Eye (tissue), 1 donor: ENCODE data around the gene KLHL7.
"Not testable (repeated sequence)": the region's sequence is repeated elsewhere in the genome, so short reads cannot be mapped to it uniquely, and the experiment has no call there.

ENCODE experiments used
- DNase-seq: peaks from one replicate; pipeline ENCODE4 v3.0.0-alpha.2; 2015

KLHL7 gene

DNA sequence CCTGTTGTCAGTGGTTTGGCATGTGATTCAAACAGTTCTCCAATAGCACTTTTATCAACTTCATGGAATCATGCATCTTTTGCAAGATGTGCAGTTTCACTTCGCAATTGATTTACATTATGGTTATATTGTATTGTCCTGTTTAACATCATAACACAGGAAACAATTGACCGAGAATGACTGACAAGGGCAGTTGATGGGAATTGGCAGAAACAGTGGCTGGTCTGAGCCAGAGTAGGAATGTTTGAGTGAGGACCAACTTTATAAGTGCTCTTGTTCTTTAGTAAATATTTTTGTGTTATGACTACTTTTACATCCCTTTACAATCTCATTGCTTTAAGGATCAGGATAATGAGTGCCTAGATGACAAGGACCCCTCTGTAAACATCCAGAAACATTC is 2.2 kb downstream of the KLHL7 start:
- DNase-seq, result no peak

DNA sequence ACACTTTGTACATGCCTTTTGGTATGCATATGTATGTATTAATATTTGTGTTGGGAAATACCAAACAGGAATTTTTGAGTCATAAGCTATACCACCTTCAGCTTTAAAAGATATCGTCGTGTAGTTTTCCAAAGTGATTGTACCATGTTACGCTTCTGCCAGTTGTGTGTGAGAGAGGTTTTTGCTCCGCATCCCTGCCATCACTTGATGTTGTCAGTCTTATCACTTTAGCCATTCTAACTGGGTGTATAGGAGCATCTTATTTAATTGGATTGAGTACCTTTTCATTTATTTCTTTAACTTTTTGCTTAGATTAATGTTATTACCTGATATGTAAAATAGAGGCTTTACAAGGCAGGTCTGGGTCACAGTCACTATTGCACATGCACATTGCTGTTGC is 3.4 kb downstream of the KLHL7 start:
- no peak for DNase-seq

DNA sequence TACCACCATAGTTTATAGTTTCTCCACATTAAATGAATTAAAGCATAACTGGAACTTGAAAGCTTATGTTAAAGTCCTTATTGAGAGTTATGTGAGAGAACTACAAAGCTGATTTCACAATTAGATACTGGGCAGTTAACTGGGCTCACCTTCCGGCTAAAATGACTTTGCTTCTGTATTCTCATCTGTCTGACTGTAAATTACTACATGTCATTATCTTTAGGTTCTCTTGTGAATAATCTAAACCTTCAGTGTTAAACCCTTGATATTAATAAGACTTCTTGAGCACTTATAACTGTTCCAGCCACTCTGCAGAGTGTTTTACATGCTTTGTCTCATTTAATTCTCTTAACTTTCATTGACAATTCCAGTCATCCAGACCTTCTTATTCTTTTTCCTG is 3.9 kb downstream of the KLHL7 start:
- no peak for DNase-seq

DNA sequence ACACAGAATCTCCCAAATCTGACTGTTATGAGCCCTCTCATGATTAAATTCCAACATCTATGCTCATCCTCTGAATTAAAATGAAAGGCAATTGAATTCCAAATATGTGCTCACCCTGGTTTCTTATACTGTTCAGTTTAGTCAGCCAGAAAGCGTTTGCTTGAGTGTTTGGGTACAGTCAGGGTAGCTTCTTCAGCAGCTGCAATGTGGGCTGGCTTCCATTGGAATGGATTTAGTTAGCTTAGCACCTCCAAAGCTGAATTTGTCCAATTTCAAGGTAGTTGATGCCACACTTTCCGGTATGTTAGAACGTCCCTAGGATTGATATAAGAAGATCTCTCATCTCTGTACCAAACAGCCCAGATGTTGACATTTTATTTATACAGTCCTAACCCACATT is 9.3 kb downstream of the KLHL7 start:
- DNase-seq, result no peak

DNA sequence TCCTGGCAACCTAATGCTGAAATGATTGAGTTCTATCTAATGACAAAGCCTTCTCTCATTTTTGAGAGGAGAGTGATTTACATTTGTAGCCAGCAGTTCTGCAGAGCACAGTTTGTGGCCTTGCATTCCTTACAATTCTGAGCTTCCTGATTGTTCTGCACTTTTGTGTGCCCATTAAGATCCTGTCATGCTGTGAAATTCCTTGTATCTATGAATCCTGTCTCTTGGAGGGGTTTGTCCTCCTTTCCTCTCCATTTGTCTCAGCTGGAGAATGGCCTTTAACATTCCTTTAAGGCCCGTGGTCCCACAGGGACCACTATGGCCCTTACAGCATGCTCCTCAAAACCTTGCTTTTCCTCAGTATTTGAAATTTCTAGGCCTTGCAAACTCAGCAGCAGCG is 10.4 kb downstream of the KLHL7 start:
- peak; percentile 58 for DNase-seq

DNA sequence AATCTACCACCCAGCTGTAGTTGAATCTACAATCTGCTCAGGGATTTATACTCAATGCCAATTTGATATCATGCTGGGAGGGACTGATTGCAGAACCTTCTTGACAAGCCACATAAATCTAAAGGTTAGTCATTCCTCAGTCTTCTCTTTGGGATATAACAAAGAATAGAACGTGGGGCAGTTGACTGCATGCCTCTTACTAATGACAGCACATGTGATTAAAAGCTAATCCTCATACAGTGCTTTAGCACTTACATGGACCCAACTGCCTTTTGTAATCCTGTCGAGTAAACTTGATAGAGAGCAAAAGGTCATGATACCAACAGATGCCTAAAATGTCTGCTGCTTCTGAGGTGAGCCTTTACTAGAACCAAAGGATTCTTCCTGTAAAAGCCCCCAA is 12.3 kb downstream of the KLHL7 start:
- DNase-seq, result no peak

DNA sequence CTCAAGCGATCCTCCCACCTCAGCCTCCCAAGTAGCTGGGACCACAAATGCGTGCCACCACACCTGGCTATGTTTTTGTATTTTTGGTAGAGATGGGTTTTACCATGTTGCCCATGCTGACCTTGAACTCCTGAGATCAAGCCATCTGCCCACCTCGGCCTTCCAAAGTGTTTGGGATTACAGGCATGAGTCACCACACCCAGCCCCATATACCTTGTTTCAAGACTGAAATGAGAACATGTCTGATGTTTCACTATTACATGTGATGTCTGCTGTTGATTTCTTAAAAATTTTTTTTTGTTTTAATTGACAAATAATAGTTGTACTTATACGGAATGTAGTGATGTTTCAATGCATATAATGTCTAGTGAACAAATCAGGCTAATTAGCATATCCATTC is 14.5 kb downstream of the KLHL7 start:
- no peak for DNase-seq

DNA sequence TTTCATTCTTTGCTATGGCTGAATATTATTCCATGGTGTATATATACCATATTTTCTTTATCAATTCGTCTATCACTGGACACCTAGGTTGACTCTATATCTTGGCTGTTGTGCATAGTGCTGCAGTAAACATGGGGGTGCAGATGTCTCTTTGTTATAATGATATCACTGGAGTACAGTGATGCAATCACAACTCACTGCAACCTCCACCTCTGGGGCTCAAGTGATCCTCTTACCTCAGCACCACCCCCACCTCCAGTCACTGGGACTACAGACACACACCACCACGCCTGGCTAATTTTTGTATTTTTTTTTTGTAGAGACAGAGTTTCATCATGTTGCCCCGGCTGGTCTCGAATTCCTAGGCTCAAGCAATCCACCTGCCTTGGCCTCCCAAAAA is 15.6 kb downstream of the KLHL7 start:
- no peak for DNase-seq

DNA sequence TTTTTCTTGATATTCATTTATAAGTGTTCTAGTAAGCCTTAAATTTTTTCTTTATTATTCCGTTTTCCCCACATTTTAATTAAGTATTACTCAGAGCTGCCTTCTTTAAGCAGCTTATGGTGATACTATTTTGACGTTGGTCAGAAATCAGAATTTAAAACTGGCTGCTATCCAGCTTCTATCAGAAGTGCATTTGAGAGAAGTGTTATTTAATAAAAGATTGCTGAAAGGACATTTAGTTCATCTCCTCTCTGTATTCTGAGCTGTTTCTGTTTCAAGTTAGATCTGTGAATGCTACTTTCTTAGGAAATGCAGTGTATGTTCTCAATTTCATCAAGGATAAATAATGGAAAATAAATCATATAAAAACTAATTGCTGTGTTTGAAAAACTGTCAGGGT is 17.4 kb downstream of the KLHL7 start:
- no peak for DNase-seq

DNA sequence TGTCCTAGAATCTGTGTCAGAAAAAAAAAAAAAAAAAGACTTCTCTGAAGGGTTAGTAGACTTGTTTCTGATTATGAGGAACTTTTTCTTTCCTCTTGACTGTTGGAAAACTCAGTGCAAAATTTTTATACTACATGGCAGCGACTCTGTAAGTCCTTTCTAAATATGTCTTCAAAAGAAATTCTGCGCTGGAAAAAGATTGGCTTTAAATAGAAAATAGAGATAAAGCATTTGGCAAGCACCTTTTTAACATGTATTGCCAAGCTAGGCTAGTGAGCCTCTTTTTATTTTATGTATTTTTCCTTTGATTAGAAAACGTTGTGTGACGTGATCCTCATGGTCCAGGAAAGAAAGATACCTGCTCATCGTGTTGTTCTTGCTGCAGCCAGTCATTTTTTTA is 17.9 kb downstream of the KLHL7 start:
- no peak for DNase-seq

DNA sequence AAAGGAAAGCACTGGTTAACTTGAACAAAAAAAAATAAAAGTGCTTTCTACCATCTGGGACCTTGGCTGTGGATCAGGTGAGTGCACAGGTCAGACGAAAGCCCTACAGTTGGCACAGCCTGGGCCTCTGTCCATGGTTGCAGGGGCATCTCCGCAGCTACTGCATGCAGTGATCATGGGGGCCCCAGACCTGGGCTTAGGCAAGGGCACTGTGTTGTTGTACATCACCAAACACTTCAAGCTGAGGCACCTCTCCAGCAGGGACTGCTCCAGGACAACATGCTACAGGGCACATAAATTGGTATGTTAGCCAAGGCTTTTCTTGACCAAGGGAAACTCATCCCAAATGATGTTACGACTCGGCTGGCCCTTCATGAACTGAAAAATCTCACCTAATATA is 23.5 kb downstream of the KLHL7 start:
- DNase-seq, result no peak

DNA sequence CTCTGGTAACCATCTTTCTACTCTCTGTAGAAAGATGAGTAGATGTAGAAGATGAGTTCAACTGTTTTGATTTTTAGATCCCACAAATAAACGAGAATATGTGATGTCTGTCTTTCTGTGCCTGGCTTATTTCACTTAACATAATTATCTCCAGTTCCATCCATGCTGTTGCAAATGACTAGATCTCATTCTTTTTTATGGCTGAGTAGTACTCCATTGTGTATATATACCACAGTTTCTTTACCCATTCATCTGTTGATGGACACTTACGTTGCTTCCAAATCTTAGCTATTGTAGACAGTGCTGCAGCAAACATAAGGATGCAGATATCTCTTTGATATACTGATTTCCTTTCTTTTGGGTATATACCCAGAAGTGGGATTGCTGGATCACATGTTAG is 26.2 kb downstream of the KLHL7 start:
- DNase-seq, result not testable (repeated sequence)

DNA sequence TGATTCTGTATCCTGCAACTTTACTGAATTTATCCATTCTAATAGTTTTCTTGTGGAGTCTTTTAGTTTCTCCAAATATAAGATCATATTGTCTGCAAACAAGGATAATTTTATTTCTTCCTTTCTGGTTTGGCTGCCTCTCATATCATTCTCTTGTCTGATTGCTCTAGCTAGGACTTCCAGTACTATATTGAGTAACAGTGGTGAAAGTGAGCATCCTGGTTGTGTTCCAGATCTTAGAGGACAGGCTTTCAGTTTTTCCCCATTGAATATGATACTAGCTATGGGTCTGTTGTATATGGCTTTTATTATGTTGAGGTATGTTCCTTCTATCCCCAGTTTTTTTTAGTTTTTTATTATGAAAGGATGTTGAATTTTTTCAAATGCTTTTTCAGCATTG is 28.2 kb downstream of the KLHL7 start:
- no peak for DNase-seq

DNA sequence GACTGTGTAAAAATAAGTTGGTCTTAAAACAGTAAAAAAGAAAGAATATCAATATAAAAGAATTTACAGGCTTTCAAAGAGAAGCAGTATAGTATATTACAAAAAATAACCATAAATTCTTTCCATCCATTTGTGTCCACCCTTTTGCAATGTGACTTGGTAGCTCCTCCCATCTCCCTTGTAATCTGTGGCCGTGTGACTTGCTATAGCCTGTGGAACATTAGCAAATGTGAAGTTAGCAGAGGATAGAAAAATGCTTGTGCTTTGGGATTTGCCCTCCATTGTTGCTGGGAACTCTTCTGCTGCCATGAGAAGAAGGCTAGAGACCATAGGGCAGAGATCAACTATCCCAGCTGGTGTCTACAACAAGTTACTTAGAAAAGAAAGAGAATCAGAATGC is 30.2 kb downstream of the KLHL7 start:
- no peak for DNase-seq

DNA sequence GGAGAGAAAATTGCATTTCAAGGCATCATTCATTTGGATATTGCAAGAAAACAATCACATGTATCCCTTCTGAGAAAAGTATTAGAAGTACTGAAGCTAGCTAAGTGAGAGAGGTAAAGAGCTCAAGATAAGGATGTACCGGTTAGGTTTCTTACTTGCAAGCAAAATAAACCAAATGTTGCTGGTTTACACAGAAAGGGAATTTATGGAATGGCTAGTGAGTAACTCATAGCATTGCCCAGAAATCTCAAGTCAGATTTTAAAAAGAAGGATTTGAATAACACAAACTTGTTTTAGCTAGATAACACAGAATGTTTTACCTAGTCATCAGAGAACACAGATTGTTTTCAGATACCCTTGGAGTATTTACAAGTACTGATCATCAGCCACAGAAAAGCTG is 30.6 kb downstream of the KLHL7 start:
- no peak for DNase-seq

DNA sequence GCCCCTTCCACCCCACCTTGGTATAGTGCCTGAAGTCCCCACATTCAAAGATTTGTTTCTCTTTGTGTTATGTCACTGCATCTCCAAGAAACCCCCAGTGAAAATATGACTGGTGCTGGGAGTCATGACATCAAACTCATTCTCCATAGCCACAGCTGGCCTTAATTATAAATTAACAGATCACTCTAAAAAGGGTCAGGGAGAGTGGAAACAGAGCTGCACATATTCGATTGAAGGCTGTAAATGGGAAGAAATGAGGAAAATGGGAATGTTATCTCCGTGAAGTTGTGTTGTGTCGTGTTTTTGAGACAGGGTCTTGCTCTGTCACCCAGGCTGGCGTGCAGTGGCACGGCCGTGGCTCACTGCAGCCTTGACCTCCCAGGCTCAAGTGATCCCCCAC is 52.1 kb downstream of the KLHL7 start:
- no peak for DNase-seq

DNA sequence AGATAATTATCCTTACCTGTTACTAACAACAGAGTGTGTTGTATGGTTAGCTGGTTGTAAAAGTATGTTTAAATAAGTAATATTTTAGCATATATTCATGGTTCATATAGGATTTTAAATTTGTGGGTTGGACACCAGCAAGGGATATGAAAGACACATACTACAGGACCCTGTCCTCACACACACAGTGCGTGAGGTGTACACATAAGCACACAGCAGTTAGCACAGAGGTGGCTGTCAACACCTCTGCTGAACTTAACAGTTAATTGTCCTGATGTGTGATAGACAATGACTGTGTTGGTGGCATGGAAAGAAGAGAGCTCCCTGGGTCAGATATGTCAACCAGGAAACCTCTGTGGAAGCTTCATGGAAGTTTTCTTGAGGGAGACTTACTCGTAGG is 53.0 kb downstream of the KLHL7 start:
- no peak for DNase-seq

DNA sequence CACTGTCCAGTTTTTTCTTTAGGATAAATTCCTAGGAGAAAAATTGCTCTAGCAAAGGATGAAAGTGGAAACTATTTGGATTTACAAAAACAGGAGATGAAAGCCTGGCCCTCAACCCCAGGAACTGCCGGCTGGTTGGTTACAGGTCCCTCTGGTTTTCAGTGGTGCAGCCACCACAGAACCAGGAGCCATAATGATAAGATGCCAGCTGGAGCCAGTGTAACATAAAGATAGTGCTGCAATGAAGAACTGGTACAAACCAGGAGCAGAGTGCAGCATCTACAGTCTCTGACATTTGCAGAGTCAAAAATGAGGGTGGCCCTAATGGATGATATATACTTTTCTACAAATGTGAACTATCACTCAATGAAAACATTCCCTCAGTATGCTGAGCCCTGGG is 55.9 kb downstream of the KLHL7 start:
- DNase-seq, result no peak

DNA sequence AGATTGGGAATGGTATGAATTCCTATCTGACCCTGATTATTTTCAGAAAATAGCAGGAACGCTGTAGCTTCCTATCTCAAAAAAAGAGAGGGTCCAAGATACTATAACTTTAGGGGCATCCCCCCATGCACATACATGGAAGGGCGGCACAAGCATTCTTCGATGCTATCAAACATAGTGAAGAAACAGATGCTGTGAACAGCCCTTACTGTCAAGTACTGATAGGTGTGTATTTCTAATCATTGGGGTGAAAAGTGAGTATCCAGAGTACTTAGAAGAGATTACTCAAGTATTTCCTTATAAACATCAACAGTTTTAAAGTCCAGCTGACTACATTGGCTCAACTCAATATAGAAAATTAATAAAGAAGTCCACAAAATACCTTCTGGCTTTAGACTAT is 59.3 kb downstream of the KLHL7 start:
- DNase-seq, result no peak

DNA sequence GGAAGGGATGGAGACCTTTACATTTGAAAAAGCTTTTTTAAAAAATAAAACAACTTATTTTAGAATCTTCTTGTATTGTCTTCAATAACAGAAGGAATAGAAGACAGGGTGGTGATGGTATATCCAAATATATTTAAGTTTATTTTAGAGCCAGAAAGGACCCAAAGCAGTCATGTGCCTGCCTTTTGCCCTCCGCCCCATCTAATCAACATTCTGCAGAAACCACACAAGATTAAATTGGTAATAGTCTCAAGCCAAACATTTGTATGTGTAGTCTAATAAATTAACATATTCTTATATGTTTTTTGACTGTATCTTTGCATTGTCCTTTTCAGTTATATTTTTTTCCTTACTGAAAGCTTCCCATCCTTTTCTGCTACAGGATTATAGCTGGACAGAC is 59.7 kb downstream of the KLHL7 start:
- DNase-seq, result no peak

DNA sequence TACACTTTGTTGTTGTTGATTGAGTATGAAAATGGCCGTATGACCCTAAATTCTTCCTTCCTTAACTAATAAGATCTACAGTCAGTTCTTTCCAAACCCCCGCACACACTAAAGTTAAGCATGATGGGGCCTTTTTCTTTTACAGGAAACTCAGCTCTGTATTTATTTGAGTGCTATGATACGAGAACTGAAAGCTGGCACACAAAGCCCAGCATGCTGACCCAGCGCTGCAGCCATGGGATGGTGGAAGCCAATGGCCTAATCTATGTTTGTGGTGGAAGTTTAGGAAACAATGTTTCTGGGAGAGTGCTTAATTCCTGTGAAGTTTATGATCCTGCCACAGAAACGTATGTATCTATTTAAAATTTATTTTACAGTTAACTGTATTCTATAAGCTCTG is 62.1 kb downstream of the KLHL7 start:
- no peak for DNase-seq

DNA sequence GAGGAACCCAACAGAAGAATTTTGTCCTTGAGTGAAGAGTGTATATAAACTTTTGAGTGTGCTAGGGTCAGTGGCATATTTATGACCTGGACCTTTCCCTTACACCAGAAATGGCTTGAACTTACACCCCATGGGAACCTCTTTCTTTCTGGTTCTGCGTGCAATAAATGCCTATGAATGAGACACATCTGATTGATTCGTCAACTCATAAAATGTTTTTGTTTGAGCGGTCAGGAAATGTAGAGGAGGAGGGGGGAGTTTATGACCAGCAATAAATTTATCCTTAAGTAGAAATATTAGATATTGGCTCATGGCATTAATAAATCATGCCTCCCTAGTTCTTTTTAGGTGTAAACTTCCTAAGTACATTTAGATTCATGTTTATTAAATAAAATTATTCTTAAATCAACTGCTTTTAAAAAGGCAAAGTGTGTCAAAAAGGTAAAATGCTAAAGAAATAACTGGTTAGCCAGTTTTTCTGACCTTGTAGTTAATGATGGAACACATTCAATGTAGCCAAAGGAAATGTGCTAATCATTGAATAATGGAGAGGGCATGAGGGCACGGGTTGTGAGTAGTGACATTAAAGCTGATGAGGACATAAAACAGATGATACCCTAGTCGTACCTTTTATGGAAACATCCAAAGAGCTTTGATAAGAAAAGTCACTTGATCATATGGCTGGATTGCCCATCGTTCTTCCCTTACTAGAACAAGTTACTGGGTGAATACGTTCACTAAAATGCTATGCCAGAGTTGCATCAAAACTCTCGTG is 62.7 kb downstream of the KLHL7 start:
- no peak for DNase-seq

DNA sequence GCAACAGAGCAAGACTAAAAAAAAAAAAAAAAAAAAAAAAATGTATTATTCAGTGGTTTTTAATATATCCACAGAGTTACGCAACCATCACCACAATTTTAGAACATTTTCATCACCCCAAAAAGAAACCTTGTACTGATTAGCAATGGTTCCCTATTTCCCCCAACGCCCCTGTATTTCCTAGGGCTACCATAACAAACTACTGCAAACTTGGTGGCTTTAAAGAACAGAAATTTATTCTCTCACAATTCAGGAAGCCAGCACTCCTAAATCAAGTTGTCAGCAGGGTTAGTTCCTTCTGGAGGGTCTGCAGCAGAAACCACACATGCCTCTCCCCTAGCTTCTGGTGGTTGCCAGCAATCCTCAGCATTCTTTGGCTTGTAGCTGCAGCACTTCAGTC is 70.4 kb downstream of the KLHL7 start:
- DNase-seq, result no peak

DNA sequence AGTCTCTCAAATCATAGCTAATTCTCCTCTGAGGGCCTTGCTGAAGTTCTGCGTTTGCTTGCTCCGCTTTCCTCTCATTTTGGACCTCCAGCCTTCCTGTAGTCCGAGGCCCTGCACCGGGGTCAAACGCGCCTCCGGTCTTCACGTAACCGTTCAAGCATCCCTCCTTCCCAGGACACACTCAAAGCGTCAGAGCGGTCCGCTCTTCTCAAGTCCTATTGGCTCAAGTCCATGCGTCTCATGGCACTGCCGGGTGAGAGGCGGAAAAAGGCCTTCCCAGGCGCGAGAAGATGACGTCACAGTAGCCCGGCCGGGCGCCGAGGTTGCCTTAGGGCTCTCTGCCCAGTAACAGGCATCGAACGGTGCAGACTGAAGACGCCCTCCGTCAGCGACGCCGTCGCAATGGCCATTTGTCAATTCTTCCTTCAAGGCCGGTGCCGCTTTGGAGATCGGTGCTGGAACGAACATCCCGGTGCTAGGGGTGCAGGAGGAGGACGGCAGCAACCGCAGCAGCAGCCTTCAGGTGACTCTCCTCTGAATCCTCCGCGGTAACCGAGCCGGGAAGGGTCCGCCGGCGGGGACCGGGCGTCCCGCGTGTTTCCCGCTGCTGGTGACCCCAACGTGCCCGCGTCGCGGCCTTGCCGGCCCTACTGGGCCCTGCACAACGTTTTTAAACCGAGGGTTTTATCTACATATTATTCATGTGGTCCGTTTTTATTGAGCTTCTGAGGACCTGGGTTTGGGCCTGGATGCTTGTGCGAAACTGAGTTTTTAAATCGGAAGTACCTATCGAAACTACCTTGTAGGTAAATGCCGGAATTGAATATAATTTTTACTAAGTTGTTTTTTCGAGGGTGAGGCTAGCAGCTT is 76.3 kb downstream of the KLHL7 start, which contains the start of gene NUP42:
NUP42 (plus strand) TSS at position 365 of the 870 bp plus-strand sequence; CDS start at position 403, 38 bp downstream.
- DNase-seq, result peak; percentile 99
